GM20000 (cell line): ENCODE data around the gene RRAS2.

ENCODE experiments used
- DNase-seq: peaks from one replicate; pipeline ENCODE4 v3.0.0; 2012; ENCODE audit warnings: low spot score
- CTCF ChIP-seq: IDR thresholded peaks from 2 replicates; pipeline ENCODE4 v1.5.1; 2012; ENCODE audit warnings: mild to moderate bottlenecking, control low read depth; ENCODE audit errors: extremely low read depth, missing control alignments

Gene RRAS2

GRCh38 chr11:14336507-14337503 lies 22.2 kb downstream of the RRAS2 start:
- no peak for TF ChIP-seq CTCF
- DNase-seq = no peak

DNA sequence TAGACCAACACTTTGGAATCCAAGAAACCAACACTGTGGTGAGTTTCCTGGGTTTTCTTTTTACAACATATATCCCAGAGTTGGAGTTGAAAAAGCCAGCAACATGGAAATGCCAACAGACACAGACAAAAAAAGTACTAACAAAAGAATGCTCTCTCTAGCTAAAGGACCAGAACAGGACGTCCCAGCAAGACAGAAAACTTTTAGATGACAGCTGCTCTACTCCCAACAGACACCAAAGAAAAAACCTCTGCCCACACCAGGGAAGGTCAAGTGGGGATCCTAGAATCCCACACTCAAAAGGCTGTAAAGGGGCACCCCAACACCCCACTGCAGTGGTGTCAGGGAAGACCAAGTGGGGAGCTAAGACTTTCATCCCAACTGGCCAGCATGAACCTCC lies 23.3 kb downstream of the RRAS2 start:
- DNase-seq = no peak
- TF ChIP-seq CTCF = no peak

DNA sequence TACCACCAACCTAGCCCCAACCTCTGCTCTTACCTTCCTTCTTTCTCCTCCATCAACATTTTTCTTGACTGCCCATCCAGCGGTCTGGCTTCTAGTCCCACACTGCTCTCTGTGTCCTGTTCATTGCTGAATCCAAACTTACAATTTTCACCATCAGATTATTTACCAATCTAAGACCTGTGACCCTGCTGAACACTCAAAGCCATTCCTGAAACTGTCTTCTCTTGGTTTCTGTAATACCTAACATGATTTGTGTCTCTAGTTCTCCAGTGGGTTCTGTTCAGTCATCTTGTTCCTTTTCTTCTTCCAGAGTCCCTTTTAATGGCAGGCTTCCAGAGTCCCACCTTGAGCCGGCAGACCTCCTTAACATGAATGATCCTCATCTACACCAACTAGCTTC lies 24.1 kb downstream of the RRAS2 start:
- TF ChIP-seq CTCF = no peak

GRCh38 chr11:14334192-14334591 lies 24.8 kb downstream of the RRAS2 start:
- no peak for TF ChIP-seq CTCF
- no peak for DNase-seq

More for the DNA sequence above, 24.1 kb downstream of the RRAS2 start:
- no peak for DNase-seq

DNA sequence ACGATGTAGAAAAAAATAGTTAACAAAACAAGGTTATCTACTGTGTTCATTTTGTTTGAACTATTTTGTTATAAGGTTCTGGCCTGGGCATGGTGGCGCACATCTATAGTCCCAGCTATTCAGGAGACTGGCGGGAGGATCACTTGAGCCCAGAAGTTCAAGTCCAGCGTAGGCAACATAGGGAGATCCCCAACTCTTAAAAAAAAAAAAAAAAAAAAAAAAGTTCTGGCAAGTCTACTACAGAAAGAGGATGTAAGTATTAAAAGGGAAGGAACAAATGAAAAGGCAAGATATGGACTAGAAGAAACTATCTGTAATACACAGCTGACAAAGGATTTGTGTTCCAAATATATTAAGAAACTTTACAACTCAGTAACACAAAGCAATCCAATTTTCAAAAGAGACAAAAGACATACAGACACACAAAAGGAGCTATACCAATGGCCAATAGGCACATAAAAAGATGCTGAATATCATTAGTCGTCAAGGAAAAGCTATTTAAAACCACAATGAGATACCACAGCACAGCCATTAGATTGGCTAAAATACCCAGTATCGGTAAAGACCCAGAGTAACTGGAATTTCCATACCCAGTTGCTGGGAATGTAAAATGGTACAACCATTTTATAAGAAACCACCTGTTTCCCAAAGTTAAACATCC lies 27.4 kb downstream of the RRAS2 start:
- no peak for TF ChIP-seq CTCF
- no peak for DNase-seq

DNA sequence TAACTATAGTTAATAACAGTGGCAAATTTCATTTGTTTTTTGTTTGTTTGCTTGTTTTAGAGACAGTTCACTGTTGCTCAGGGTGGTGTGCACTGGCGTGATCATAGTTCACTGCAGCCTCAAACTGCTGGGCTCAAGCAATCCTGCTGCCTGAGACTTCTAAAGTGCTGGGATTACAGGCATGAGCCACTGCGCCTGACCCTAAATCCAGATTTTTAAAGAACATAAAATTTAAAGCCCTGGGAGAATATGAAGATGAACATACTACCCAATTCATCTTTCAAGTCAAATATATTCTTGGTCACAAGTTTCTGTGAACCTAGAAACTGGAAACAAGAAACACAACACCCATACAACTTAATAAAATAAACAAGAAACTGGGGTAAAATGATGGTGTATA lies 28.1 kb downstream of the RRAS2 start:
- DNase-seq = no peak

More for the DNA sequence above, 28.1 kb downstream of the RRAS2 start:
- no peak for TF ChIP-seq CTCF
